Loucy (cell line): ENCODE measurements around the gene RNF157.

Experiments used
- CTCF ChIP-seq: fragments of 200-600 bp; sonication (generic); conservative IDR thresholded peaks from 2 replicates; pipeline ENCODE4 v1.5.1; 2014; ENCODE audit warnings: mild to moderate bottlenecking, antibody characterized with exemption, low read length
- EZH2phosphoT487 ChIP-seq: fragments of 200-600 bp; IDR thresholded peaks from 2 replicates; pipeline ENCODE4 v1.6.1; 2018; ENCODE audit warnings: antibody characterized with exemption, mild to moderate bottlenecking, moderate library complexity, borderline replicate concordance

- TF ChIP-seq CTCF = no peak
- TF ChIP-seq EZH2phosphoT487 = no peak
Measured at GRCh38 chr17:76219670-76220383, 20.5 kb downstream of the RNF157 start.
